Measurements from ENCODE around the gene DUSP16.
A peak's percentile ranks its signal among the peaks of the same experiment; 100 is the strongest.
"Not testable (repeated sequence)": the region's sequence is repeated elsewhere in the genome, so short reads cannot be mapped to it uniquely, and the experiment has no call there.

DUSP16 gene

GRCh38 chr12:12562585-12563261 lies at the start of gene DUSP16:
Gene DUSP16 (minus strand): TSS chr12:12562863. CDS start chr12:12521098, 41,765 bp downstream.
- DNase-seq: peak; percentile 42

- peak; percentile 6 for DNase-seq
Measured at GRCh38 chr12:12612358-12612757, 49.7 kb upstream of the DUSP16 start.

- DNase-seq: peak; percentile 89
Measured at GRCh38 chr12:12611512-12612306, 49.0 kb upstream of the DUSP16 start, which contains the start of gene CREBL2. Gene CREBL2 (plus strand): TSS chr12:12611876. CDS start chr12:12612173, 297 bp downstream.

- DNase-seq: no peak
Measured at GRCh38 chr12:12610711-12611110, 48.0 kb upstream of the DUSP16 start.

GRCh38 chr12:12609692-12610091 lies 47.0 kb upstream of the DUSP16 start:
- no peak for DNase-seq

- no peak for DNase-seq
Measured at GRCh38 chr12:12608557-12608957, 45.9 kb upstream of the DUSP16 start.

- DNase-seq: no peak
Measured at GRCh38 chr12:12606781-12607589, 44.3 kb upstream of the DUSP16 start.

GRCh38 chr12:12604740-12605139 lies 42.1 kb upstream of the DUSP16 start:
- DNase-seq: no peak

- DNase-seq: no peak
Measured at GRCh38 chr12:12600659-12601058, 38.0 kb upstream of the DUSP16 start.

GRCh38 chr12:12599750-12600643 lies 37.3 kb upstream of the DUSP16 start:
- no peak for DNase-seq

- DNase-seq: no peak
Measured at GRCh38 chr12:12598864-12599263, 36.2 kb upstream of the DUSP16 start.

- not testable (repeated sequence) for DNase-seq
Measured at GRCh38 chr12:12596598-12596997, 33.9 kb upstream of the DUSP16 start.

- not testable (repeated sequence) for DNase-seq
Measured at GRCh38 chr12:12595929-12596328, 33.3 kb upstream of the DUSP16 start.

GRCh38 chr12:12592930-12593329 lies 30.3 kb upstream of the DUSP16 start:
- no peak for DNase-seq

- DNase-seq: no peak
Measured at GRCh38 chr12:12590961-12591360, 28.3 kb upstream of the DUSP16 start.

- not testable (repeated sequence) for DNase-seq
Measured at GRCh38 chr12:12588436-12588835, 25.8 kb upstream of the DUSP16 start.

- DNase-seq: no peak
Measured at GRCh38 chr12:12587878-12588277, 25.2 kb upstream of the DUSP16 start.

- no peak for DNase-seq
Measured at GRCh38 chr12:12586879-12587675, 24.4 kb upstream of the DUSP16 start.

GRCh38 chr12:12585115-12585863 lies 22.6 kb upstream of the DUSP16 start:
- no peak for DNase-seq

GRCh38 chr12:12583510-12584178 lies 21.0 kb upstream of the DUSP16 start:
- no peak for DNase-seq
